IMR-90 (cell line): ENCODE data around the gene MREG. TPM values are rescaled to one million over a fixed set of nuclear protein-coding genes. Genes with fewer than 3 reads are reported as not detected.

Experiments
- ATAC-seq: fragments of 200-7000 bp; cut with Tn5 transposase; 2 replicates; pipeline ENCODE4 v1.9.1; 2020; ENCODE audit warnings: low read depth, mild to moderate bottlenecking, moderate library complexity
- BruUV-seq: library from RNA; stranded (reverse); fragments of 400-500 nt; replicated peaks from 2 replicates; lab custom pipeline; 2021; lab: Mats Ljungman, UMichigan
- CTCF ChIA-PET: fragments of 300-600 bp; formaldehyde crosslinking; extraction: SDS; loops from one replicate; lab custom pipeline; 2021; ENCODE audit warnings: antibody characterized with exemption; lab: Yijun Ruan, JAX
- POLR2A ChIA-PET: fragments of 300-600 bp; sonication (Branson Sonifier 250); formaldehyde crosslinking; loops from one replicate; lab custom pipeline; 2022; ENCODE audit warnings: antibody characterized with exemption; ENCODE audit not compliant: unreplicated experiment; lab: Charles Lee
- DNase-seq: peaks from one replicate; pipeline ENCODE4 v3.0.0; 2013
- H2AFZ ChIP-seq: replicated peaks from 2 replicates; pipeline ENCODE3; 2013; ENCODE audit warnings: low read length, mild to moderate bottlenecking; ENCODE audit not compliant: poor library complexity
- H2AK5ac ChIP-seq: 2 replicates; pipeline ENCODE4 v1.6.1; 2013; ENCODE audit warnings: low read depth, low read length, inconsistent platforms
- H2AK9ac ChIP-seq: replicated peaks from 2 replicates; pipeline ENCODE3; 2013; ENCODE audit warnings: mild to moderate bottlenecking, low read depth, low read length, moderate library complexity; ENCODE audit not compliant: poor library complexity
- H2BK120ac ChIP-seq: 2 replicates; pipeline ENCODE4 v1.6.1; 2013; ENCODE audit warnings: low read depth, low read length, inconsistent platforms
- H2BK15ac ChIP-seq: 3 replicates; pipeline ENCODE4 v1.6.1; 2013; ENCODE audit warnings: low read depth, low read length, inconsistent platforms
- H2BK20ac ChIP-seq: 2 replicates; pipeline ENCODE4 v1.6.1; 2013; ENCODE audit warnings: low read depth, mild to moderate bottlenecking, inconsistent platforms, low read length, moderate library complexity
- H2BK5ac ChIP-seq: 2 replicates; pipeline ENCODE4 v1.6.1; 2013; ENCODE audit warnings: mild to moderate bottlenecking, low read depth, low read length, inconsistent platforms; ENCODE audit not compliant: poor library complexity, severe bottlenecking
- H3K14ac ChIP-seq: replicated peaks from 2 replicates; pipeline ENCODE4 v1.6.1; 2013; ENCODE audit warnings: low read depth, low read length, inconsistent platforms
- H3K18ac ChIP-seq: 2 replicates; pipeline ENCODE4 v1.6.1; 2013; ENCODE audit warnings: low read depth, low read length, control low read depth
- H3K23ac ChIP-seq: 2 replicates; pipeline ENCODE4 v1.6.1; 2013; ENCODE audit warnings: low read depth, low read length, inconsistent platforms
- H3K27ac ChIP-seq: 2 replicates; pipeline ENCODE4 v1.5.1; 2013; ENCODE audit warnings: mild to moderate bottlenecking, control low read depth, low read length; ENCODE audit not compliant: insufficient read depth
- H3K27me3 ChIP-seq: 2 replicates; pipeline ENCODE4 v1.6.1; 2013; ENCODE audit warnings: low read length; ENCODE audit not compliant: control insufficient read depth, insufficient read depth
- H3K36me3 ChIP-seq: 2 replicates; pipeline ENCODE4 v1.6.1; 2013; ENCODE audit warnings: low read length, mixed read lengths; ENCODE audit not compliant: control insufficient read depth, insufficient read depth
- H3K4ac ChIP-seq: 2 replicates; pipeline ENCODE4 v1.6.1; 2013; ENCODE audit warnings: low read depth, low read length, inconsistent platforms
- H3K4me1 ChIP-seq: 2 replicates; pipeline ENCODE4 v1.6.1; 2013; ENCODE audit warnings: low read length, mixed read lengths; ENCODE audit not compliant: control insufficient read depth, insufficient read depth
- H3K4me2 ChIP-seq: 2 replicates; pipeline ENCODE4 v1.6.1; 2013; ENCODE audit warnings: low read depth, mild to moderate bottlenecking, control low read depth, low read length, moderate library complexity
- H3K4me3 ChIP-seq: 2 replicates; pipeline ENCODE4 v1.5.1; 2013; ENCODE audit warnings: low read depth, mild to moderate bottlenecking, control low read depth, low read length, moderate library complexity; ENCODE audit not compliant: insufficient read depth
- H3K56ac ChIP-seq: 2 replicates; pipeline ENCODE4 v1.6.1; 2013; ENCODE audit warnings: low read length, inconsistent platforms; ENCODE audit not compliant: insufficient read depth; ENCODE audit errors: extremely low read depth
- H3K79me1 ChIP-seq, 2 experiments: 2 replicates each; pipeline ENCODE4 v1.6.1; 2013; ENCODE audit warnings: low read length in 2 of 2, inconsistent platforms in 1 of 2, low read depth in 1 of 2
- H3K9ac ChIP-seq: 2 replicates; pipeline ENCODE4 v1.6.1; 2013; ENCODE audit warnings: low read depth, low read length, control low read depth
- H3K9me1 ChIP-seq: 2 replicates; pipeline ENCODE4 v1.6.1; 2013; ENCODE audit warnings: low read length, inconsistent platforms; ENCODE audit not compliant: insufficient read depth
- H3K9me3 ChIP-seq: 2 replicates; pipeline ENCODE4 v1.6.1; 2013; ENCODE audit warnings: low read length; ENCODE audit not compliant: control insufficient read depth, insufficient read depth
- H4K20me1 ChIP-seq: 2 replicates; pipeline ENCODE4 v1.6.1; 2013; ENCODE audit warnings: low read length, inconsistent platforms; ENCODE audit not compliant: insufficient read depth
- H4K5ac ChIP-seq: 2 replicates; pipeline ENCODE4 v1.6.1; 2013; ENCODE audit warnings: mild to moderate bottlenecking, low read depth, low read length, control low read depth
- H4K8ac ChIP-seq, 2 experiments: 2 replicates each; pipeline ENCODE4 v1.6.1; 2013; ENCODE audit warnings: low read depth in 2 of 2, low read length in 2 of 2, control low read depth in 1 of 2, inconsistent platforms in 1 of 2
- H4K91ac ChIP-seq: 2 replicates; pipeline ENCODE4 v1.6.1; 2013; ENCODE audit warnings: low read depth, low read length, inconsistent platforms; ENCODE audit not compliant: insufficient read depth
- BHLHE40 ChIP-seq: fragments of 150-350 bp; IDR thresholded peaks from 2 replicates; pipeline ENCODE4 v1.6.1; 2016; ENCODE audit warnings: mild to moderate bottlenecking, low read depth, low read length
- CEBPB ChIP-seq: IDR thresholded peaks from 2 replicates; pipeline ENCODE4 v1.6.1; 2012; ENCODE audit warnings: low read depth, low read length, improper control_type of control experiment
- CHD1 ChIP-seq: IDR thresholded peaks from 2 replicates; pipeline ENCODE4 v1.6.1; 2012; ENCODE audit warnings: low read depth, low read length, improper control_type of control experiment
- FOS ChIP-seq: fragments of 150-350 bp; IDR thresholded peaks from 2 replicates; pipeline ENCODE4 v1.6.1; 2016; ENCODE audit warnings: low read depth, low read length
- MAFK ChIP-seq: IDR thresholded peaks from 2 replicates; pipeline ENCODE4 v1.6.1; 2012; ENCODE audit warnings: low read depth, low read length, improper control_type of control experiment
- MAZ ChIP-seq: IDR thresholded peaks from 2 replicates; pipeline ENCODE4 v1.6.1; 2012; ENCODE audit warnings: low read depth, mild to moderate bottlenecking, low read length, improper control_type of control experiment, moderate library complexity, borderline replicate concordance
- NFE2L2 ChIP-seq: fragments of 150-350 bp; IDR thresholded peaks from 2 replicates; pipeline ENCODE4 v1.6.1; 2016; ENCODE audit warnings: low read depth, mild to moderate bottlenecking, low read length
- POLR2A ChIP-seq: IDR thresholded peaks from 2 replicates; pipeline ENCODE4 v1.6.1; 2012; ENCODE audit warnings: mild to moderate bottlenecking, low read depth, low read length
- RAD21 ChIP-seq: IDR thresholded peaks from 2 replicates; pipeline ENCODE4 v1.6.1; 2012; ENCODE audit warnings: low read length, improper control_type of control experiment
- RCOR1 ChIP-seq: IDR thresholded peaks from 2 replicates; pipeline ENCODE4 v1.6.1; 2012; ENCODE audit warnings: mild to moderate bottlenecking, low read length, improper control_type of control experiment; ENCODE audit not compliant: insufficient replicate concordance
- SMC3 ChIP-seq: fragments of 150-350 bp; IDR thresholded peaks from 2 replicates; pipeline ENCODE4 v1.6.1; 2016; ENCODE audit warnings: low read depth, mild to moderate bottlenecking, antibody characterized with exemption, low read length, moderate library complexity
- WGBS, 2 experiments: methylation state at CpG; one replicate each; pipeline versions ENCODE4 v1.1.5 to v1.1.7; 2013; ENCODE audit warnings: missing lambda C conversion rate in 2 of 2; ENCODE audit not compliant: insufficient read length in 1 of 2; ENCODE audit errors: extremely low coverage in 2 of 2; 5-methylcytosine and 5-hydroxymethylcytosine counted together
- dilution Hi-C: fragments of 300-500 bp; cut with HindIII; formaldehyde crosslinking; loops from one replicate; pipeline ENCODE4 v1.14.3; 2018; ENCODE audit warnings: low sequenced_read_pairs; ENCODE audit not compliant: unreplicated experiment
- in situ Hi-C: fragments of 300-500 bp; cut with MboI; formaldehyde crosslinking; loops from 3 replicates; pipeline ENCODE4 v1.14.3; 2019; ENCODE audit warnings: low sequenced_read_pairs, inconsistent platforms, mixed read lengths
- intact Hi-C: fragments of 100-400 bp; cut with micrococcal nuclease; formaldehyde crosslinking; loops from 2 replicates; pipeline ENCODE4 v1.10.0; 2022
- polyA plus RNA-seq, 3 experiments: library from polyadenylated mRNA; depleted of rRNA; stranded (reverse); fragments of >200 nt; gene quantifications; 2 replicates each; pipeline ENCODE4 v1.2.3, GENCODE V29; 2012; ENCODE audit warnings: low replicate concordance in 1 of 3
- total RNA-seq: library from RNA; depleted of rRNA; stranded (reverse); fragments of >200 nt; gene quantifications from 2 replicates; pipeline ENCODE4 v1.2.3, GENCODE V29; 2012
- TF ChIP-seq, protein P1 (sequence below): fragments of 150-350 bp; IDR thresholded peaks from 2 replicates; pipeline ENCODE4 v1.6.1; 2017; ENCODE audit warnings: mild to moderate bottlenecking, antibody characterized with exemption, low read length, low read depth
- TF ChIP-seq, protein P2 (sequence below): conservative IDR thresholded peaks from 2 replicates; pipeline ENCODE4 v1.5.1; 2012; ENCODE audit warnings: mild to moderate bottlenecking, low read depth, low read length, improper control_type of control experiment
- TF ChIP-seq, protein P3 (sequence below): fragments of 150-350 bp; IDR thresholded peaks from 2 replicates; pipeline ENCODE4 v1.6.1; 2016; ENCODE audit warnings: low read depth, mild to moderate bottlenecking, low read length, moderate library complexity, borderline replicate concordance

MREG gene
- total and polyA plus RNA-seq, 2 of the 4 experiments (the other 2 are of a cell fraction): 1.0 to 1.8 TPM

DNA sequence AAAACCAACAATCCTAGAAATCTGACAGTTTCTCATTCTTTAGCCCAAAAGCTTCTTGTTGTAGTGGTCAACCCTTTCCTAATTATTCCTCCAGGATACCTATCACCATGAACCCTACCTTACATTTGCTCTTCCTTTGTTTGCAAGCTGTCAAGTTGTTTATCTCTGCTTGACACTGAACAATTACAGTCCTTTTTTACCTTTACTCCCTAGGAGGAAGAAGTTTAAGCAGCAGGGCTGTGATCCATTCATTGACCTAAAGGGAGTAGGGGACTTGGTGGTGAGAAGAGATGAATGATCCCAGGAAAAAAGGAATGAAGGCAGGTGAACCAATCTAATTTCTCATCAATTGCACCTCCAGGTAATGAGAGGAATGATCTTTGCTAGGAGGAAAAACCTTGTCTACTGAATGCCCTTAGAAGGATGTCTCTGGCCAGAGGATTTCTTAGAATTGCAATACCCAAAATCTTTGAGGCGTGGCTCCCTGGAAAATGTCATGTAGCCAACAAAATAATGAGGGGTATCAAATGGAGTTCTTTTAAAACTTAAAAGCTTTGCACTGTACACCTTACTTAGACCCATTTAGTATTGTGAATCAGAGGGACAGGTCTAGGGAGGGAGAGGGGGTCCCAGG, 47.7 kb downstream of the MREG start:
- Histone ChIP-seq H3K4me2 (no peak overlapping the region), H3K9ac (no peak overlapping the region), H3K27ac (no peak overlapping the region), H2BK20ac (no peak overlapping the region), H3K4me3 (no peak overlapping the region), H3K4ac (no peak overlapping the region), H4K5ac (no peak overlapping the region), H3K56ac (no peak overlapping the region), H2BK5ac (no peak overlapping the region), H3K23ac (no peak overlapping the region), H3K27me3 (no peaks in the 10 kb centered on the region), H3K9me1 (no peaks in the 10 kb centered on the region; the same call in 1 of the 2 replicates), H2BK120ac (no peak overlapping the region), H2AK9ac (no peak overlapping the region), H3K14ac (no peak overlapping the region), H3K36me3 (no peaks in the 10 kb centered on the region), H2AK5ac (no peak overlapping the region), H4K20me1 (no peaks in the 10 kb centered on the region), H3K4me1 (no peaks in the 10 kb centered on the region), H3K18ac (no peak overlapping the region), H2AFZ (no peak overlapping the region), H3K79me1 (no peaks in the 10 kb centered on the region), H2BK15ac (no peak overlapping the region), H4K8ac (no peak overlapping the region), H3K9me3 (no peaks in the 10 kb centered on the region), H4K91ac (no peak overlapping the region)
- no peak for ATAC-seq
- POLR2A ChIA-PET: no interaction called here
- CTCF ChIA-PET: no interaction called here
- WGBS, 2 experiments: no CpG with 5 or more reads among the region's 1 CpG
- intact Hi-C loops: no loop called here
- dilution Hi-C loops: no loop called here
- TF ChIP-seq RAD21: no peak
- TF ChIP-seq, protein P1, sequence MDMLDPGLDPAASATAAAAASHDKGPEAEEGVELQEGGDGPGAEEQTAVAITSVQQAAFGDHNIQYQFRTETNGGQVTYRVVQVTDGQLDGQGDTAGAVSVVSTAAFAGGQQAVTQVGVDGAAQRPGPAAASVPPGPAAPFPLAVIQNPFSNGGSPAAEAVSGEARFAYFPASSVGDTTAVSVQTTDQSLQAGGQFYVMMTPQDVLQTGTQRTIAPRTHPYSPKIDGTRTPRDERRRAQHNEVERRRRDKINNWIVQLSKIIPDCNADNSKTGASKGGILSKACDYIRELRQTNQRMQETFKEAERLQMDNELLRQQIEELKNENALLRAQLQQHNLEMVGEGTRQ: no peak
- no peak for TF ChIP-seq BHLHE40
- TF ChIP-seq, protein P2, sequence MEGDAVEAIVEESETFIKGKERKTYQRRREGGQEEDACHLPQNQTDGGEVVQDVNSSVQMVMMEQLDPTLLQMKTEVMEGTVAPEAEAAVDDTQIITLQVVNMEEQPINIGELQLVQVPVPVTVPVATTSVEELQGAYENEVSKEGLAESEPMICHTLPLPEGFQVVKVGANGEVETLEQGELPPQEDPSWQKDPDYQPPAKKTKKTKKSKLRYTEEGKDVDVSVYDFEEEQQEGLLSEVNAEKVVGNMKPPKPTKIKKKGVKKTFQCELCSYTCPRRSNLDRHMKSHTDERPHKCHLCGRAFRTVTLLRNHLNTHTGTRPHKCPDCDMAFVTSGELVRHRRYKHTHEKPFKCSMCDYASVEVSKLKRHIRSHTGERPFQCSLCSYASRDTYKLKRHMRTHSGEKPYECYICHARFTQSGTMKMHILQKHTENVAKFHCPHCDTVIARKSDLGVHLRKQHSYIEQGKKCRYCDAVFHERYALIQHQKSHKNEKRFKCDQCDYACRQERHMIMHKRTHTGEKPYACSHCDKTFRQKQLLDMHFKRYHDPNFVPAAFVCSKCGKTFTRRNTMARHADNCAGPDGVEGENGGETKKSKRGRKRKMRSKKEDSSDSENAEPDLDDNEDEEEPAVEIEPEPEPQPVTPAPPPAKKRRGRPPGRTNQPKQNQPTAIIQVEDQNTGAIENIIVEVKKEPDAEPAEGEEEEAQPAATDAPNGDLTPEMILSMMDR: no peak
- no peak for TF ChIP-seq POLR2A
- TF ChIP-seq MAZ: no peak
- TF ChIP-seq MAFK: no peak
- no peak for TF ChIP-seq CHD1
- TF ChIP-seq, protein P3, sequence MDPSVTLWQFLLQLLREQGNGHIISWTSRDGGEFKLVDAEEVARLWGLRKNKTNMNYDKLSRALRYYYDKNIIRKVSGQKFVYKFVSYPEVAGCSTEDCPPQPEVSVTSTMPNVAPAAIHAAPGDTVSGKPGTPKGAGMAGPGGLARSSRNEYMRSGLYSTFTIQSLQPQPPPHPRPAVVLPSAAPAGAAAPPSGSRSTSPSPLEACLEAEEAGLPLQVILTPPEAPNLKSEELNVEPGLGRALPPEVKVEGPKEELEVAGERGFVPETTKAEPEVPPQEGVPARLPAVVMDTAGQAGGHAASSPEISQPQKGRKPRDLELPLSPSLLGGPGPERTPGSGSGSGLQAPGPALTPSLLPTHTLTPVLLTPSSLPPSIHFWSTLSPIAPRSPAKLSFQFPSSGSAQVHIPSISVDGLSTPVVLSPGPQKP: no peak
- TF ChIP-seq CEBPB: no peak
- TF ChIP-seq NFE2L2: no peak
- no peak for TF ChIP-seq SMC3
- no peak for TF ChIP-seq FOS
- TF ChIP-seq RCOR1: no peak
- DNase-seq: no peak
- in situ Hi-C loops: no loop called here
- BruUV-seq: no TSS peak
